M059J (cell line): ENCODE results near the gene MARK4. TPM values are rescaled to one million over a fixed set of nuclear protein-coding genes. Genes with fewer than 3 reads are reported as not detected.

ENCODE experiments used
- DNase-seq: peaks from one replicate; pipeline ENCODE4 v3.0.0-alpha.2; 2012; ENCODE audit warnings: low read depth
- total RNA-seq: library from RNA; depleted of rRNA; stranded (reverse); fragments of >200 nt; shearing (Covaris generic); gene quantifications from 2 replicates; pipeline ENCODE4 v1.2.3, GENCODE V29; 2014

MARK4 gene
- total RNA-seq, 1 experiment from 2014 or later, result 11.0 TPM

- no peak for DNase-seq
These were observed 20.1 kb downstream of the MARK4 start for GRCh38 chr19:45271098-45271734.

GRCh38 chr19:45271735-45272108 is 20.7 kb downstream of the MARK4 start:
- no peak for DNase-seq

- no peak for DNase-seq
These were observed 22.4 kb downstream of the MARK4 start for GRCh38 chr19:45273521-45273855.

DNA sequence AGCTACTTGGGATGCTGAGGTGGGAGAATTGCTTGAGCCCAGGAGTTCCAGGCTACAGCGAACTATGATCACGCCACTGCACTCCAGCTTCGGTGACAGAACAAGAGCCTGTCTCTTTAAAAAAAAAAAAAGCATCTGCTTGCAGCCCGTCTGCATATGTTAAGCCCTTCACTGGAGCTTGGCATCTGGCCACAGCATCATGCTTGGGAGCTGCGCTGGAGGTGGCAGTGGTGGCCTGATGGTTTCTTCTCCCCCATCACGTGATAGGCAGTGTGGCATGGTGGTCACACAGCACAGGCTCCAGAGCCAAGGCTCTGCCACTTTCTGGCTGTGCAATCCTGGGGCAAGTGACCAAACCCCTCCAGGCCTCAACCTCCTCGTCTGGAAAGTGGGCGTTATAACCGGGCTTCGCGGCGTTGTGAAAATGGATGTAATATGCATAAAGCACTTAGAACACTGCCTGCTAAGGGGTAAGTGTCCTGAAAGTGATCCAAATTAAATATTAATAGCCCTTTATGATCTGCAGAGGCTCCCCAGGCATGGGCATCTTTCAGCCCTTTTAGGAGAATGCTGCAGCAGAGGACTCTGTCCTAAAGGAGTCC is 24.4 kb downstream of the MARK4 start:
- DNase-seq, result no peak

DNA sequence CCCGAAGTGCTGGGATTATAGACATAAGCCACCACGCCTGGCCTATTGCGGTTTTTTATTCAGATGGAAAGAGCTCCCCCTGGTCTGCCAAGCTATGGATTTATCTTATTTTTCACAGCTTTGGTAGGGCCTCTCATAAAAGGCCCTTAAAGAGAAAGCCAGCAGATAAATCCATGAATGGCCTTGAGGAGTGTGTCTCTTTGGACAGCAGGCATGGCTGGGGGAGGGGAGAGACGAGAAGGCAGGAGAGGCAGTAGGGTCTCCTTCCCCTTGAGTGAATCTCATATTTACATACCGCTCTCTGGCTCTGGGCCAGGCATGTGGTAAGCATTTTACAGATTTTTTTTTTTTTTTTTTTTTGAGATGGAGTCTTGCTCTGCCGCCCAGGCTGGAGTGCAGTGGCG is 25.2 kb downstream of the MARK4 start:
- DNase-seq, result no peak

DNA sequence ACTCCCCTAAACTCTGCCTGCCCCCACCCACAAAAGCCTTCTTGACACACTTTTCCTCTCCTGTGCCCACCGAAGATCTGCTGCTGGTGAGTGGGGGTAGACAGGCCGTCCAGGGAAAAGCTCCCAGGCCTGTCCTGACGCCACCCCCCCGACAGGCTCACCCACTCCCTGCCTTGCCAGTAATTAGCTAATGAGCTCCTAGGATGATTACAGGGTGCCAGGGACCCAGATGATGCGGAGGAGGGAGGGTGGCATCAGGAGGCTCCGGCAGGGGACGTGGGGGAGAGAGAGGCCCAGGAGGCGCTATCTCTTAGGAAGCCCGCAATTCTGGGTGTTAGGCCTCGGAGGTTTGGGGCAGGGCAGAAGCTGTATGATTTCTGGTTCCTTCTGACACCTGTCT is 27.0 kb downstream of the MARK4 start:
- no peak for DNase-seq

GRCh38 chr19:45279587-45280192 is 28.6 kb downstream of the MARK4 start:
- no peak for DNase-seq

DNA sequence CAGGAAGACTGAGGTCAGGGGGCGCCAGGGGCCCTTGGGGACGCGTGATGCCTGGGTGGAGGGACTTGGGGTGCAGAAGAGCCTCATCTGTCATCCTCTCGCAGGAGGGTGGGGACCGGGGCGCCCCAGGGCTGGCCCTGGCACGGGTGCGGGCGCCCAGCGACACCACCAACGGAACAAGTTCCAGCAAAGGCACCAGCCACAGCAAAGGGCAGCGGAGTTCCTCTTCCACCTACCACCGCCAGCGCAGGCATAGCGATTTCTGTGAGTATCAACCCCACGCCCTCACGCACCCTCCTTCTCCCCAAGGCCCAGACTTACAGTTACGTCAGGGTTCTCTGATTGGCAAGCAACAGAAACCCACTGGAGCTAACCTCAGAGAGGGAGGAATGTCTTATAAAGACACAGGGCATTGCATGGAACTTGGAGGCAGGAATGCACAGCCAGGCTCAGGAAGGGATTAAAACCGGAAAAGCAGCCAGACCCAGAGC is 29.4 kb downstream of the MARK4 start:
- DNase-seq, result no peak

GRCh38 chr19:45283443-45284033 is 32.5 kb downstream of the MARK4 start:
- no peak for DNase-seq

DNA sequence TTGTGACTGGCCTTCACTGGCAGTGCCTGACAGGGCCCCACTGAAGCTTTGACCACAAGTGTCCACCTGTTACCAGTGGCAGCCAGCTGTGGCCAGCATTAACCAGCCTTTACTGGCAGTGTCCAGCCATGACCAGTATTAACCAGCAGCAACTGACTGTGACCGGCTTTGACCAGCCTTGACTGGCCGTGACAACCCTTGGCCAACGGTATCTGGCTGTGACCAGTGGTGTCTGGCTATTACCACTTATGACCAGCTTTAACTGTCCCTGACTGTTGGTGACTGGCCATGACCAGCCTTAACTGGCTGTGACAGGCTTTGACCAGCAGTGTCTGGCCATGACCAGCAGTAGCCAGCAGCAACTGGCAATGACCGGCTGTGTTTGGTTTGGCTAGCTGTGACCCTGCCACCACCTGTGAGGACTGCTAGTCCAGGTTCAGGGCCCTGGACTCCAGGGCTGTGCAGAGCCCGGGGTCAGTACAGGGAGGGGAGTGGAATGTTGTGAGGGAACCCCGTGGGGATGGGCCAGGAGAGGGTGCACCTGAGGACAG is 39.4 kb downstream of the MARK4 start:
- no peak for DNase-seq

- DNase-seq, result no peak
These were observed 40.8 kb downstream of the MARK4 start for GRCh38 chr19:45291834-45292233.

DNA sequence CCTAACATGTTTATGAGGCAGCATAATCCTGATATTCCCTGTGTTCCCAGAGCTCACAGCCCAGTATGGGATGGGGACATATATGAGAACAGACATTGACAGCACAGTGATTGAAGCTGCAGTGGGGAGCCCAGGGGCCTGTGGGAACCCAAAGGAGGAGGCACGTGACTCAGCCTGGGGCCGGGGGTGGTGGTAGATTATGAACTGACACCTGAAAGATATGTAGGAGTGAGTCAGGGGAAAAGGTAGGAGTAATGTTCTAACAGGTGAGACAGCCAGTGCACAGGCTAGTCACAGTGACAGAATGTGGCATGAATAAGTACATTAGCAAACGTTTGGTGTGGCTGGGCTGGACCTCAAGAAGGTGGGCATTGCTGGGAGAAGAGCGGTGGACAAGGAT is 42.6 kb downstream of the MARK4 start:
- no peak for DNase-seq

DNA sequence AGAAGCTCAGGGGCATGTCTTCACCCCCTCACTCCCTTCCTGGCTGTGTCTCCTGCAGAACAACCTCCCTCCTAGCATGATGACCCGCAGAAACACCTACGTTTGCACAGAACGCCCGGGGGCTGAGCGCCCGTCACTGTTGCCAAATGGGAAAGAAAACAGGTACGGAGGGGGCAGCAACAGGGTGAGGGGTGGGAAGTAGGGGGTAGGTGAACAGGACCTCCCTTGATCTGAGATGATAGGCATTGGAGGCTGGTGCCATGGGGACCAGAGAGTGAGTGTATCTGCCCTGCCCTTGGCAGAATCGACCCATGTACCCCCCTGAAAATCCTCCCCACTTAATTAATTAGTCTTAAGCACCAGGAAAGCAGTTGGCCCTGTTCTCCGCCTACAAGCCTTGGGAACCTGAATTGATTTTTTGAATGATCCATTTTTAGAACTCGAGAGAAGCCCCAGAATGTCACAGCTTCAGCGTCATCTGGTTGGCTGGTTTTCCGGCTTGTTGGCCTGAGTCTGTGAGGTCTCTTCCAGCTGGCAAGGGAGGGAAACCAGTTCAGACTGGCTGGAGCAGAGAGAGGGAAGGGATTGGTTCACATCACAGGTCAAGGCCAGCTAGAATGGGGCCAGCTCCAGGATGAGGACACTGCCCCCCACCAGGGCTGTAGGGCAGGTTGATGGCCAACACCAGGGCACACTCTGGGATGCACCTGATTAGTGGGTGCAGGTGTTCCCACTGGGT is 43.4 kb downstream of the MARK4 start:
- DNase-seq, result no peak

GRCh38 chr19:45295873-45296272 is 44.8 kb downstream of the MARK4 start:
- DNase-seq, result no peak

DNA sequence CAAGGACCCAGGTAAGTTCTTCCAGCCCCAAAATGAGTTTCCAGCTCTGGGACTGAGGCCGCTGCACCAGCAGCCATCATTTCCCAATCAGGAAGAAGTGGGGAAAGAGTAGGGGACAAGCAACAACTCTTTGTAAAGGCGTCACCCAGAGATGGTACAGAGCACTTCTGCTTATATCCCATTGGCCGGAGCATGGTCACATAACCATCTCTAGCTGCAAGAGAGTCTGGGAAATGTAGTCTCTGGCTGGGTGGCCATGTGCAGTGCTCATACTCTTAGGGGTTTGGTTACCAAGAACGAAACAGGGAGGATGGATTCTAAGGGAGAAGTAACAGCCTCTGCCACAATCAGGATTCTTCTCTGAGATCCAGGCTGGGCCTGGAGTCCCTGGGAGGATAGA is 45.3 kb downstream of the MARK4 start:
- DNase-seq, result no peak

DNA sequence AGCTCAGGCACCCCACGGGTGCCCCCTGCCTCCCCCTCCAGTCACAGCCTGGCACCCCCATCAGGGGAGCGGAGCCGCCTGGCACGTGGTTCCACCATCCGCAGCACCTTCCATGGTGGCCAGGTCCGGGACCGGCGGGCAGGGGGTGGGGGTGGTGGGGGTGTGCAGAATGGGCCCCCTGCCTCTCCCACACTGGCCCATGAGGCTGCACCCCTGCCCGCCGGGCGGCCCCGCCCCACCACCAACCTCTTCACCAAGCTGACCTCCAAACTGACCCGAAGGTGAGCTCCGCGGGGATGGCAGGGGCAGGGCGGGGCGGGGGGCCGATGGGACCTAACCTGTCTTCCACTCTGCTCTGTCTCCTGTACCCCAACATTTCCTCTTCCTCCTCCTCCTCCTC is 46.6 kb downstream of the MARK4 start:
- no peak for DNase-seq

DNA sequence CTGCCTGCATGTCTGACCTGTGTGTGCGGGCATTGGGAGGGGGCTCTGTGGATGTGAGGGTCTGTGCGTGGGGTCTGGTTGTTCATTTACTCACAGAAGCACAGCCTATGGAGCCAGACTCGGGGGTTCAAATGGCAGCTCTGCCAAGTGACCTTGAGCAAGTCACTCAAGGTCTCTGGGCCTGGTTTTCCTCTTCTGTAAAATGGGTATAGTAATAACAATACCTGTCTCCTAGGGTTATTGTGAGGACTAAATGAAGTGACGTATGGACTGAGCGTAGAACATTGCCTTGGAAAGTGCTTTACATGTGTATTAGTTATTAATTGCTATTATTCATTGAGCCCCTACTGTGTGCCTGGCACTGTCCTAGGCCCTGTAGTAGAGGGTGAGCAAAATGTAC is 47.2 kb downstream of the MARK4 start:
- DNase-seq, result no peak

DNA sequence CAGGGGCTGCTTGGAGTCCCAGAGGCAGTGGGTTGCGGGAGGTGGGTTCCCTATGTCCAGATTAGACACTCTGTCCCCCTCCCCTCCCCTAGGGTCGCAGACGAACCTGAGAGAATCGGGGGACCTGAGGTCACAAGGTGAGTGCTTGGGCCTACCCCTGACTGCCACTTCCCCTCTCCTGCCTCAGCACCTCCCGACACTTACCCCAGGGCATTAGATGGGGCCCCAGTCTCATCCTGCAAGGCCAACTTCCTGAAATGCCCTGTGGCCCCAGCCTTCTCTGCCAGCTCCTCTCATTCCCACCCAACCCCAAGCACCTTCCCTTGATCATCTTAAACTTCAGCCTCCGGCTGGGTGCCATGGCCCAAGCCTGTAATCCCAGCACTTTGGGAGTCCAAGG is 48.6 kb downstream of the MARK4 start:
- DNase-seq, result no peak

DNA sequence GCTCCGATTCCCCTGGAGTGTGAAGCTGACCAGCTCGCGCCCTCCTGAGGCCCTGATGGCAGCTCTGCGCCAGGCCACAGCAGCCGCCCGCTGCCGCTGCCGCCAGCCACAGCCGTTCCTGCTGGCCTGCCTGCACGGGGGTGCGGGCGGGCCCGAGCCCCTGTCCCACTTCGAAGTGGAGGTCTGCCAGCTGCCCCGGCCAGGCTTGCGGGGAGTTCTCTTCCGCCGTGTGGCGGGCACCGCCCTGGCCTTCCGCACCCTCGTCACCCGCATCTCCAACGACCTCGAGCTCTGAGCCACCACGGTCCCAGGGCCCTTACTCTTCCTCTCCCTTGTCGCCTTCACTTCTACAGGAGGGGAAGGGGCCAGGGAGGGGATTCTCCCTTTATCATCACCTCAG is 51.3 kb downstream of the MARK4 start:
- DNase-seq, result no peak

DNA sequence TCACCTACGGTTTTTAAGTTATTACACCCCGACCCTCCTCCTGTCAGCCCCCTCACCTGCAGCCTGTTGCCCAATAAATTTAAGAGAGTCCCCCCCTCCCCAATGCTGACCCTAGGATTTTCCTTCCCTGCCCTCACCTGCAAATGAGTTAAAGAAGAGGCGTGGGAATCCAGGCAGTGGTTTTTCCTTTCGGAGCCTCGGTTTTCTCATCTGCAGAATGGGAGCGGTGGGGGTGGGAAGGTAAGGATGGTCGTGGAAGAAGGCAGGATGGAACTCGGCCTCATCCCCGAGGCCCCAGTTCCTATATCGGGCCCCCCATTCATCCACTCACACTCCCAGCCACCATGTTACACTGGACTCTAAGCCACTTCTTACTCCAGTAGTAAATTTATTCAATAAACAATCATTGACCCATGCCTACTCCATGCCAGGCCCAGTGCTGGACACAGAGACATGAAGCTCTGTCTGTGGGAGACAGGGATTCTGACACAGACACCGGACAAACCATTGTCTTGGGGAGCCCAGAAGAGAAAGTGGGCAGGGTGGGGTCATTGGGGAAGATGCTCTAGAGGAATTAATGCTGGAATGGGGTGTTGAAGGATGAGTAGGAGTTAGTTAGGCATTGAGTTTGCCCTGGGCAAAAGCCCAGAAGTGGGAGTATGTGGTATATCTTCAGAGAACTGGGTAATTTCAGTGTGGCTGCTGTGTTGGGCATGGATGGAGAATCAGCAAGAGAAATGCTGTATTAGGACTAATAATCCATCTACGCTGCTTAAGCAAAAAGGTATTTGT is 52.4 kb downstream of the MARK4 start:
- DNase-seq, result no peak
